Choroid plexus epithelial cell (primary cell): Measurements from ENCODE around the gene AJM1.

Experiments
- DNase-seq: peaks from one replicate; pipeline ENCODE4 v3.0.0-alpha.2; 2010; ENCODE audit warnings: low read depth
- H3K4me3 ChIP-seq: 2 replicates; pipeline ENCODE4 v1.5.1; 2011; ENCODE audit warnings: low read depth, mild to moderate bottlenecking, control low read depth, low read length, moderate library complexity
- TF ChIP-seq, protein P1 (sequence below): conservative IDR thresholded peaks from 2 replicates; pipeline ENCODE4 v1.5.1; 2011; ENCODE audit warnings: low read depth, mild to moderate bottlenecking, control low read depth, inconsistent platforms, low read length, moderate library complexity

Gene AJM1

DNA sequence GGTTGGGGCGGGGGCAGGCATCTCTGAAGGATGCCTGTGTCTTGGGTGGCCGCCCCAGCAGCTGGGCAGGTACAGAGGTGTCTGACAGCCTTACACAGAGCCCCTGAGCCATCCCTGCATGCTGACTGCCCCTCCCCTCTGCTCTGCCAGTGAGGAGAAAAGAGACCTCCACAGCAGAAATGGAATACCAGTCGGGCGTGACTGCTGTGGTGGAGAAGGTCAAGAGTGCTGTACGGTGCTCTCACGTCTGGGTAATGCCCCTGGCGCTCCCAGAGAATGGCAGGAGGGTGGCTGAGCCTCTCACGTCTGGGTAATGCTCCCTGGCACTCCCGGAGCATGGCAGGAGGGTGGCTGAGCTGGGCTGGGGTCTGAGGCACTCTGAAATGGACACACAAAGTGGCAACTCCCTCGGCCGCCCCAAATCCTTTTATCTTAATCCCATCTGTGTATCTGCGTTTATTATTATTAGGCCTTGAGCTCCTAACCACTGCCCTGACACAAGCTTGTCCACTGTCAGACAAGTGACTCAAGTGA, 37.0 kb upstream of the AJM1 start:
- H3K4me3 ChIP-seq, result no peak overlapping the region
- TF ChIP-seq, protein P1, sequence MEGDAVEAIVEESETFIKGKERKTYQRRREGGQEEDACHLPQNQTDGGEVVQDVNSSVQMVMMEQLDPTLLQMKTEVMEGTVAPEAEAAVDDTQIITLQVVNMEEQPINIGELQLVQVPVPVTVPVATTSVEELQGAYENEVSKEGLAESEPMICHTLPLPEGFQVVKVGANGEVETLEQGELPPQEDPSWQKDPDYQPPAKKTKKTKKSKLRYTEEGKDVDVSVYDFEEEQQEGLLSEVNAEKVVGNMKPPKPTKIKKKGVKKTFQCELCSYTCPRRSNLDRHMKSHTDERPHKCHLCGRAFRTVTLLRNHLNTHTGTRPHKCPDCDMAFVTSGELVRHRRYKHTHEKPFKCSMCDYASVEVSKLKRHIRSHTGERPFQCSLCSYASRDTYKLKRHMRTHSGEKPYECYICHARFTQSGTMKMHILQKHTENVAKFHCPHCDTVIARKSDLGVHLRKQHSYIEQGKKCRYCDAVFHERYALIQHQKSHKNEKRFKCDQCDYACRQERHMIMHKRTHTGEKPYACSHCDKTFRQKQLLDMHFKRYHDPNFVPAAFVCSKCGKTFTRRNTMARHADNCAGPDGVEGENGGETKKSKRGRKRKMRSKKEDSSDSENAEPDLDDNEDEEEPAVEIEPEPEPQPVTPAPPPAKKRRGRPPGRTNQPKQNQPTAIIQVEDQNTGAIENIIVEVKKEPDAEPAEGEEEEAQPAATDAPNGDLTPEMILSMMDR, result no peak
- DNase-seq, result no peak

DNA sequence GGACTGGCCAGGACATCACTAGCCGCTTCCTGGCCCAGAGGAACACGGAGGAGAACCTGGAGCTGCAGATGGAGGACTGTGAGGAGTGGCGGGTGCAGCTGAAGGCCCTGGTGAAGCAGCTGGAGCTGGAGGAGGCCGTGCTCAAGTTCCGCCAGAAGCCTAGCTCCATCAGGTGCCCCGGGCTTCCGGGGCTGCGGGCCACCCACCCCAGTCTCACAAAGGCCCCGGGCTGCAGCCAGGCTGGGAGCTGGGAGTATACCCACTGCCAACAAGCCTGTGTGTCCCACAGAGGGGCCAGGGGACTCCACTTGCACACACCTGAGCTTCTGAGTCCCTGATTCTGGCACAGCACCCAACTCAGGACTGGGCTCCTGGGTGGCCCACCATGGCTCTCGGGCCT, 36.2 kb upstream of the AJM1 start:
- DNase-seq, result no peak
- H3K4me3 ChIP-seq, result no peak overlapping the region
- TF ChIP-seq, protein P1, result no peak

DNA sequence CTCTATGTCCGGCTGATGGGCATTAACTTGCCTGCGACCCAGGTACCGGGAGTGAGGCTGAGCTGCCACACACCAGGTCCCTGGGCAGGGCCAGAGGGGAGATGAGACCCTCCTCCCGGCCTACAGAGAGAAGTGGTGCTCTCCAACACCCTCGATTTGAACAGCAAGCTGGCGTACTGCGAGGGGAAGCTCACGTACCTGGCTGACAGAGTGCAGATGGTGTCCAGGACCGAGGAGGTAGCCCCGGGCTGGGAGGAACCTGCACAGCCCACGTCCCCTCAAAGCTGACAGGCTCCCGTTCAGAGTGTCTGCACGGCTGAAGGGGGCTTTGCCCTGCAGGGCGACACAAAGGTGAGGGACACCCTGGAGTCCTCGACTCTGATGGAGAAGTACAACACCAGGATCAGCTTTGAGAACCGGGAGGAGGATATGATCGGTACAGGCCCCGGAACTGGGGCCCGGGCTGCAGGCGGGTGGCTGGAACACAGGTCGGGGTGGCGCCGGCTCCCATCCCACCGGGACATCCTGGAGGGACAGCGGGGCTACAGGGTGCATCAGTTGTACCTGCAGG, 35.6 kb upstream of the AJM1 start:
- no peak for DNase-seq
- TF ChIP-seq, protein P1, result no peak
- H3K4me3 ChIP-seq, result peak overlapping the region; percentile 87

DNA sequence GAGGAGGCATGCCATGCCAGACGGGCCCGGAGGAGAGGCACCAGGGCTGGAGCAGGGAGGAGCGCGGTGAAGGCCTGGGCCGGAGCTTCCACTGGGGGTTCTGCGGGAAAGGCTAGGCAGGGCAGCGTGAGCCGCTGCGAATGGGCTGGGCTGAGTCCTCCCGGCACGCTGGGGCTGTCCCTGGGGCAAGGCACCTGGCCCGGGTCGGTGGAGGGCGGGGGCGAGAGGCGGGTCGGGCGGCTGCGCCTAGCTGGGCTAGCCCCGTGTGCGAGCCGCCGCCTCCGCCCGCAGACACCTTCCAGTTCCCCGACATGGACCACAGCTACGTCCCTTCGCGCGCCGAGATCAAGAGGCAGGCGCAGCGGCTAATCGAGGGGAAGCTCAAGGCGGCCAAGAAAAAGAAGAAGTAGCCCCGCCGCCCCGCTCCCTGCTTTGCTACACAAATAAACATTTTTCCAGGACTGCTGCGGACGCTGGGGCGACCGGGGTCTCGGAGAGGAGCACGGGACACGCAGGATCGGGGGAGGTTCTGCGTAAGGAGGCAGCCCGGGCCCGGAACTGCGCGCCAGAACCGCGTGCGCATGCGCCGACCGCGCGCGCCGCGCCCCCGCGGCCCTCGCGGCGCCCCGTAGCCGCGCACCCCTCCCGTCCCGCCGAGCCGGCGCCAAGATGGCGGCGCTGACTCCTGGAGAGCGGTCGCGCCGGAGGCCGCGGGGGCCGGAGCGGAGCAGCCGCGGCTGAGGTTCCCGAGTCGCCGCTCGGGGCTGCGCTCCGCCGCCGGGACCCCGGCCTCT, 34.8 kb upstream of the AJM1 start, which contains the start of gene RABL6:
Gene RABL6 (plus strand): TSS at position 668 of the 794 bp plus-strand sequence. CDS start 249 bp downstream, outside the sequence.
- TF ChIP-seq, protein P1, result no peak

DNA sequence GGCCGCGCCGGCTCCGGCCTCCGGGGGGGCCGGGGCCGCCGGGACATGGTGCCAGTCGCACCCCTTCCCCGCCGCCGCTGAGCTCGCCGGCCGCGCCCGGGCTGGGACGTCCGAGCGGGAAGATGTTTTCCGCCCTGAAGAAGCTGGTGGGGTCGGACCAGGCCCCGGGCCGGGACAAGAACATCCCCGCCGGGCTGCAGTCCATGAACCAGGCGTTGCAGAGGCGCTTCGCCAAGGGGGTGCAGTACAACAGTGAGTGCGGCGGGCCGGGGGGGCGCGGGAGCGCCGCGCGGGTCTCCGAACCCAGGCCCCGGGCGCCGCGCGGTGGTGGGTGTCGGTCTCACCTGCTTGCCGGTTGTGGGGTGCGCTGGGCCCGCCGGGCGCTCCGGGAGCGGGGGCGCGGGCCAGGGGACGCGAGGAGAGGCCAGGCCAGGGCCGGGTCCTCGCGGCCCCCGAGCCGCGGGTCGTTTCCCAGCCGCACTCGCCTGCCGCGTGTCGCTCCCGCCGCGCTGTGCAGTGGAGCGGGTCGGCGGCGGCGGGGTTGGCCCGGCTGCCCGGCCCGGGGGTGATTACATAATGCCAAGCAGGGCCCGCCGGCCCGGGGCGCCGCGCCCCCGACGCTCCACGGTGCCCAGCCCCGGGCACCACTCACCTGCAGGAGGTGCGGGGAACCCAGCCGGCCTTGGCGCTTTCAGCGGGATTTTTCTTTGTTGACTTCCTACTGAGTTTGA, 34.0 kb upstream of the AJM1 start:
- H3K4me3 ChIP-seq, result peak overlapping the region; percentile 87
- no peak for DNase-seq
- TF ChIP-seq, protein P1, result no peak

More for the DNA sequence above, 34.8 kb upstream of the AJM1 start, which contains the start of gene RABL6:
- peak; percentile 62 for DNase-seq
- peak within 1 kb of the TSS; percentile 87 for H3K4me3 ChIP-seq

DNA sequence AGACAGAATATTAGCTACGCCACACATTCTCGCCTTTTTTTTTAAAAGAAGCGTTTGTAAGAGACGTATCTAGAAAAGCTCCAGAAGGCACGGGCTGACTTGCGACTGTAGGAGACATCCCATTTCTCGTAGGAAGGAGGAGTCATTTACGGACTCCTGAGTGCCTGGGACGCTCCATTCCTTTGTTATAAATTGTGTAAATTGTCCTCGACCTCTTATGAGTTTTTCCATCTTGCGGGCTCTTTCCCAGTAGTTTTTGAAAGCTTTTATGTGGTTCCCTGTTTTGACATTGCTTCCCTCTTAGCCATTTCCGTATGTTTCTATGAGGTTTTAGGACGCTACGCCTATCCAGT, 33.5 kb upstream of the AJM1 start:
- peak overlapping the region; percentile 87 for H3K4me3 ChIP-seq
- TF ChIP-seq, protein P1, result no peak
- peak; percentile 61 for DNase-seq
